ENCODE results near the gene KCNH1.

KCNH1 gene

GRCh38 chr1:210853276-210853675 lies 280.7 kb downstream of the KCNH1 start:
- no peak overlapping the region for H3K4me3 ChIP-seq (ENCODE audit: insufficient read depth, low read depth, low read length, poor library complexity, severe bottlenecking)
- H3K9me3 ChIP-seq (ENCODE audit: control insufficient read depth, low read length), result no peaks in the 10 kb centered on the region
- H3K27me3 ChIP-seq (replicated peaks; ENCODE audit: control insufficient read depth, insufficient read depth, low read length, poor library complexity, severe bottlenecking), result no peaks in the 10 kb centered on the region
- H3K4me1 ChIP-seq (ENCODE audit: control insufficient read depth, insufficient read depth, low read length, poor library complexity, severe bottlenecking), result no peaks in the 10 kb centered on the region
- H3K27ac ChIP-seq (ENCODE audit: insufficient read depth, low read length, poor library complexity, severe bottlenecking), result no peak overlapping the region
- DNase-seq, result no peak
- no peaks in the 10 kb centered on the region for H3K36me3 ChIP-seq (ENCODE audit: control insufficient read depth, insufficient read depth, low read length)

- Histone ChIP-seq H3K4me3 (ENCODE audit: insufficient read depth, low read depth, low read length, poor library complexity, severe bottlenecking) (no peak overlapping the region), H3K36me3 (ENCODE audit: control insufficient read depth, insufficient read depth, low read length) (no peaks in the 10 kb centered on the region), H3K4me1 (ENCODE audit: control insufficient read depth, insufficient read depth, low read length, poor library complexity, severe bottlenecking) (no peaks in the 10 kb centered on the region), H3K9me3 (ENCODE audit: control insufficient read depth, low read length) (no peaks in the 10 kb centered on the region), H3K27me3 (replicated peaks; ENCODE audit: control insufficient read depth, insufficient read depth, low read length, poor library complexity, severe bottlenecking) (no peaks in the 10 kb centered on the region), H3K27ac (ENCODE audit: insufficient read depth, low read length, poor library complexity, severe bottlenecking) (no peak overlapping the region)
- DNase-seq, result no peak
Observed at GRCh38 chr1:210850556-210850955, 283.4 kb downstream of the KCNH1 start.

GRCh38 chr1:210848474-210848873 lies 285.5 kb downstream of the KCNH1 start:
- Histone ChIP-seq H3K36me3 (ENCODE audit: control insufficient read depth, insufficient read depth, low read length) (no peaks in the 10 kb centered on the region), H3K9me3 (ENCODE audit: control insufficient read depth, low read length) (no peaks in the 10 kb centered on the region), H3K4me3 (ENCODE audit: insufficient read depth, low read depth, low read length, poor library complexity, severe bottlenecking) (no peak overlapping the region), H3K27ac (ENCODE audit: insufficient read depth, low read length, poor library complexity, severe bottlenecking) (no peak overlapping the region), H3K4me1 (ENCODE audit: control insufficient read depth, insufficient read depth, low read length, poor library complexity, severe bottlenecking) (no peaks in the 10 kb centered on the region), H3K27me3 (replicated peaks; ENCODE audit: control insufficient read depth, insufficient read depth, low read length, poor library complexity, severe bottlenecking) (no peaks in the 10 kb centered on the region)
- DNase-seq, result no peak

- Histone ChIP-seq H3K4me3 (ENCODE audit: insufficient read depth, low read depth, low read length, poor library complexity, severe bottlenecking) (no peak overlapping the region), H3K36me3 (ENCODE audit: control insufficient read depth, insufficient read depth, low read length) (no peaks in the 10 kb centered on the region), H3K27ac (ENCODE audit: insufficient read depth, low read length, poor library complexity, severe bottlenecking) (no peak overlapping the region), H3K9me3 (ENCODE audit: control insufficient read depth, low read length) (no peaks in the 10 kb centered on the region), H3K27me3 (replicated peaks; ENCODE audit: control insufficient read depth, insufficient read depth, low read length, poor library complexity, severe bottlenecking) (no peaks in the 10 kb centered on the region), H3K4me1 (ENCODE audit: control insufficient read depth, insufficient read depth, low read length, poor library complexity, severe bottlenecking) (no peaks in the 10 kb centered on the region)
- DNase-seq, result no peak
Observed at GRCh38 chr1:210841926-210842625, 291.9 kb downstream of the KCNH1 start.

GRCh38 chr1:210830034-210831028 lies 303.6 kb downstream of the KCNH1 start:
- Histone ChIP-seq H3K9me3 (ENCODE audit: control insufficient read depth, low read length) (no peaks in the 10 kb centered on the region), H3K4me1 (ENCODE audit: control insufficient read depth, insufficient read depth, low read length, poor library complexity, severe bottlenecking) (no peaks in the 10 kb centered on the region), H3K27me3 (replicated peaks; ENCODE audit: control insufficient read depth, insufficient read depth, low read length, poor library complexity, severe bottlenecking) (no peaks in the 10 kb centered on the region), H3K4me3 (ENCODE audit: insufficient read depth, low read depth, low read length, poor library complexity, severe bottlenecking) (no peak overlapping the region), H3K27ac (ENCODE audit: insufficient read depth, low read length, poor library complexity, severe bottlenecking) (no peak overlapping the region), H3K36me3 (ENCODE audit: control insufficient read depth, insufficient read depth, low read length) (no peaks in the 10 kb centered on the region)
- DNase-seq, result no peak

- Histone ChIP-seq H3K9me3 (ENCODE audit: control insufficient read depth, low read length) (no peaks in the 10 kb centered on the region), H3K36me3 (ENCODE audit: control insufficient read depth, insufficient read depth, low read length) (no peaks in the 10 kb centered on the region), H3K27ac (ENCODE audit: insufficient read depth, low read length, poor library complexity, severe bottlenecking) (no peak overlapping the region), H3K27me3 (replicated peaks; ENCODE audit: control insufficient read depth, insufficient read depth, low read length, poor library complexity, severe bottlenecking) (no peaks in the 10 kb centered on the region), H3K4me3 (ENCODE audit: insufficient read depth, low read depth, low read length, poor library complexity, severe bottlenecking) (no peak overlapping the region), H3K4me1 (ENCODE audit: control insufficient read depth, insufficient read depth, low read length, poor library complexity, severe bottlenecking) (no peaks in the 10 kb centered on the region)
- DNase-seq, result no peak
Observed at GRCh38 chr1:210828996-210829596, 304.9 kb downstream of the KCNH1 start.

GRCh38 chr1:210827481-210827880 lies 306.5 kb downstream of the KCNH1 start:
- DNase-seq, result no peak
- no peak overlapping the region for H3K4me3 ChIP-seq (ENCODE audit: insufficient read depth, low read depth, low read length, poor library complexity, severe bottlenecking)
- no peak overlapping the region for H3K27ac ChIP-seq (ENCODE audit: insufficient read depth, low read length, poor library complexity, severe bottlenecking)
- no peaks in the 10 kb centered on the region for H3K9me3 ChIP-seq (ENCODE audit: control insufficient read depth, low read length)
- no peaks in the 10 kb centered on the region for H3K27me3 ChIP-seq (replicated peaks; ENCODE audit: control insufficient read depth, insufficient read depth, low read length, poor library complexity, severe bottlenecking)
- no peaks in the 10 kb centered on the region for H3K36me3 ChIP-seq (ENCODE audit: control insufficient read depth, insufficient read depth, low read length)
- no peaks in the 10 kb centered on the region for H3K4me1 ChIP-seq (ENCODE audit: control insufficient read depth, insufficient read depth, low read length, poor library complexity, severe bottlenecking)

GRCh38 chr1:210826686-210827085 lies 307.3 kb downstream of the KCNH1 start:
- Histone ChIP-seq H3K4me1 (ENCODE audit: control insufficient read depth, insufficient read depth, low read length, poor library complexity, severe bottlenecking) (no peaks in the 10 kb centered on the region), H3K27ac (ENCODE audit: insufficient read depth, low read length, poor library complexity, severe bottlenecking) (no peak overlapping the region), H3K4me3 (ENCODE audit: insufficient read depth, low read depth, low read length, poor library complexity, severe bottlenecking) (no peak overlapping the region), H3K27me3 (replicated peaks; ENCODE audit: control insufficient read depth, insufficient read depth, low read length, poor library complexity, severe bottlenecking) (no peaks in the 10 kb centered on the region), H3K9me3 (ENCODE audit: control insufficient read depth, low read length) (no peaks in the 10 kb centered on the region), H3K36me3 (ENCODE audit: control insufficient read depth, insufficient read depth, low read length) (no peaks in the 10 kb centered on the region)
- DNase-seq, result no peak

- H3K27ac ChIP-seq (ENCODE audit: insufficient read depth, low read length, poor library complexity, severe bottlenecking), result no peak overlapping the region
- H3K4me1 ChIP-seq (ENCODE audit: control insufficient read depth, insufficient read depth, low read length, poor library complexity, severe bottlenecking), result no peaks in the 10 kb centered on the region
- H3K9me3 ChIP-seq (ENCODE audit: control insufficient read depth, low read length), result no peaks in the 10 kb centered on the region
- no peaks in the 10 kb centered on the region for H3K27me3 ChIP-seq (replicated peaks; ENCODE audit: control insufficient read depth, insufficient read depth, low read length, poor library complexity, severe bottlenecking)
- DNase-seq, result no peak
- H3K36me3 ChIP-seq (ENCODE audit: control insufficient read depth, insufficient read depth, low read length), result no peaks in the 10 kb centered on the region
- no peak overlapping the region for H3K4me3 ChIP-seq (ENCODE audit: insufficient read depth, low read depth, low read length, poor library complexity, severe bottlenecking)
Observed at GRCh38 chr1:210822932-210823331, 311.0 kb downstream of the KCNH1 start.

- DNase-seq, result no peak
- Histone ChIP-seq H3K27ac (ENCODE audit: insufficient read depth, low read length, poor library complexity, severe bottlenecking) (no peak overlapping the region), H3K4me1 (ENCODE audit: control insufficient read depth, insufficient read depth, low read length, poor library complexity, severe bottlenecking) (no peaks in the 10 kb centered on the region), H3K4me3 (ENCODE audit: insufficient read depth, low read depth, low read length, poor library complexity, severe bottlenecking) (no peak overlapping the region), H3K27me3 (replicated peaks; ENCODE audit: control insufficient read depth, insufficient read depth, low read length, poor library complexity, severe bottlenecking) (no peaks in the 10 kb centered on the region), H3K36me3 (ENCODE audit: control insufficient read depth, insufficient read depth, low read length) (no peaks in the 10 kb centered on the region), H3K9me3 (ENCODE audit: control insufficient read depth, low read length) (no peaks in the 10 kb centered on the region)
Observed at GRCh38 chr1:210822241-210822640, 311.7 kb downstream of the KCNH1 start.
